ENCODE data around the gene BCL11A.

BCL11A gene

GRCh38 chr2:60553495-60554073 is at the start of gene BCL11A:
BCL11A (minus strand) TSS chr2:60553654; CDS start chr2:60553270, 384 bp downstream.
- peak; percentile 82 for DNase-seq (ENCODE audit: low spot score)

- DNase-seq (ENCODE audit: low spot score), result no peak
Measured at GRCh38 chr2:60602828-60603532, 49.5 kb upstream of the BCL11A start.

GRCh38 chr2:60602388-60602787 is 48.9 kb upstream of the BCL11A start:
- DNase-seq (ENCODE audit: low spot score), result no peak

- DNase-seq (ENCODE audit: low spot score), result no peak
Measured at GRCh38 chr2:60598271-60598670, 44.8 kb upstream of the BCL11A start.

GRCh38 chr2:60597346-60597745 is 43.9 kb upstream of the BCL11A start:
- DNase-seq (ENCODE audit: low spot score), result no peak

- no peak for DNase-seq (ENCODE audit: low spot score)
Measured at GRCh38 chr2:60596411-60596810, 43.0 kb upstream of the BCL11A start.

- no peak for DNase-seq (ENCODE audit: low spot score)
Measured at GRCh38 chr2:60595953-60596352, 42.5 kb upstream of the BCL11A start.

GRCh38 chr2:60589104-60589503 is 35.6 kb upstream of the BCL11A start:
- no peak for DNase-seq (ENCODE audit: low spot score)

- DNase-seq (ENCODE audit: low spot score), result no peak
Measured at GRCh38 chr2:60586081-60586480, 32.6 kb upstream of the BCL11A start.

GRCh38 chr2:60585276-60585675 is 31.8 kb upstream of the BCL11A start:
- no peak for DNase-seq (ENCODE audit: low spot score)

GRCh38 chr2:60583604-60584003 is 30.1 kb upstream of the BCL11A start:
- DNase-seq (ENCODE audit: low spot score), result no peak

GRCh38 chr2:60581433-60582282 is 28.2 kb upstream of the BCL11A start:
- peak; percentile 93 for DNase-seq (ENCODE audit: low spot score)

- DNase-seq (ENCODE audit: low spot score), result no peak
Measured at GRCh38 chr2:60577682-60578283, 24.3 kb upstream of the BCL11A start.

GRCh38 chr2:60573251-60573650 is 19.8 kb upstream of the BCL11A start:
- DNase-seq (ENCODE audit: low spot score), result no peak

- DNase-seq (ENCODE audit: low spot score), result no peak
Measured at GRCh38 chr2:60570251-60570650, 16.8 kb upstream of the BCL11A start.

GRCh38 chr2:60569680-60570111 is 16.2 kb upstream of the BCL11A start:
- no peak for DNase-seq (ENCODE audit: low spot score)

- no peak for DNase-seq (ENCODE audit: low spot score)
Measured at GRCh38 chr2:60567919-60568768, 14.7 kb upstream of the BCL11A start.

- DNase-seq (ENCODE audit: low spot score), result no peak
Measured at GRCh38 chr2:60567096-60567495, 13.6 kb upstream of the BCL11A start.

GRCh38 chr2:60565472-60565871 is 12.0 kb upstream of the BCL11A start:
- DNase-seq (ENCODE audit: low spot score), result no peak

- DNase-seq (ENCODE audit: low spot score), result peak; percentile 65
Measured at GRCh38 chr2:60560734-60561644, 7.5 kb upstream of the BCL11A start.

All from GM03348 (cell line).